Measurements from ENCODE around the gene CCDC175. TPM values are rescaled to one million over a fixed set of nuclear protein-coding genes. Genes with fewer than 3 reads are reported as not detected.

The CCDC175 gene
- total RNA-seq, 6 donors from 2014 or later = 0.14 TPM; not detected in 5

GRCh38 chr14:59600211-59600945 is 23.8 kb upstream of the CCDC175 start:
- WGBS, 2 donors = 90 to 94% methylated on average over 2 of the region's 2 CpGs
- Histone ChIP-seq H3K27me3 (no peaks in the 10 kb centered on the region), H3K27ac (no peak overlapping the region), H3K9me3 (no peaks in the 10 kb centered on the region), H3K4me1 (no peaks in the 10 kb centered on the region), H3K4me3 (no peak overlapping the region), H3K36me3 (no peaks in the 10 kb centered on the region)
- ATAC-seq (ENCODE audit: low FRiP score in 2 of 2) (no peak), DNase-seq (no peak)
- TF ChIP-seq EP300 (IDR thresholded peaks at IDR 0.05) = no peak
- TF ChIP-seq POLR2AphosphoS5 (IDR thresholded peaks at IDR 0.05) = no peak
- TF ChIP-seq CTCF (IDR thresholded peaks at IDR 0.05) = no peak
- TF ChIP-seq POLR2A (IDR thresholded peaks at IDR 0.05) = no peak

- DNase-seq (no peak), ATAC-seq (ENCODE audit: low FRiP score in 2 of 2) (no peak)
- TF ChIP-seq POLR2A (IDR thresholded peaks at IDR 0.05) (no peak), EP300 (IDR thresholded peaks at IDR 0.05) (no peak), POLR2AphosphoS5 (IDR thresholded peaks at IDR 0.05) (no peak), CTCF (IDR thresholded peaks at IDR 0.05) (no peak)
- no peaks in the 10 kb centered on the region for H3K4me1 ChIP-seq
- H3K36me3 ChIP-seq = no peaks in the 10 kb centered on the region
- H3K9me3 ChIP-seq = peaks cover 0 to 4% (median 0%) of the 10 kb centered on the region in 4 donors
- H3K4me3 ChIP-seq = no peak overlapping the region
- no peaks in the 10 kb centered on the region for H3K27me3 ChIP-seq
- H3K27ac ChIP-seq = no peak overlapping the region
- 66 to 96% methylated on average over 4 to 6 of the region's 6 CpGs for WGBS, 2 donors
These were observed 18.5 kb upstream of the CCDC175 start for GRCh38 chr14:59595071-59595470.

GRCh38 chr14:59591641-59592370 is 15.2 kb upstream of the CCDC175 start:
- 87 to 92% methylated on average over 5 of the region's 5 CpGs for WGBS, 2 donors
- H3K4me1 ChIP-seq = no peaks in the 10 kb centered on the region
- no peak overlapping the region for H3K4me3 ChIP-seq
- no peaks in the 10 kb centered on the region for H3K36me3 ChIP-seq
- ATAC-seq (ENCODE audit: low FRiP score in 2 of 2) = no peak
- H3K9me3 ChIP-seq = peaks cover 0 to 4% (median 0%) of the 10 kb centered on the region in 4 donors
- DNase-seq = no peak
- TF ChIP-seq POLR2A (IDR thresholded peaks at IDR 0.05) = no peak
- H3K27me3 ChIP-seq = no peaks in the 10 kb centered on the region
- no peak overlapping the region for H3K27ac ChIP-seq

GRCh38 chr14:59588101-59588500 is 11.5 kb upstream of the CCDC175 start:
- 55 to 56% methylated on average over 3 of the region's 3 CpGs for WGBS, 2 donors
- ATAC-seq (ENCODE audit: low FRiP score in 2 of 2) (no peak), DNase-seq (no peak)
- Histone ChIP-seq H3K4me1 (peaks cover 0 to 6% (median 0%) of the 10 kb centered on the region in 4 donors), H3K9me3 (peaks cover 0 to 4% (median 0%) of the 10 kb centered on the region in 4 donors), H3K27ac (no peak overlapping the region), H3K36me3 (no peaks in the 10 kb centered on the region), H3K27me3 (no peaks in the 10 kb centered on the region), H3K4me3 (no peak overlapping the region)
- TF ChIP-seq EP300 (IDR thresholded peaks at IDR 0.05) (no peak), POLR2A (IDR thresholded peaks at IDR 0.05) (no peak), POLR2AphosphoS5 (IDR thresholded peaks at IDR 0.05) (no peak), CTCF (IDR thresholded peaks at IDR 0.05) (no peak)

GRCh38 chr14:59585891-59586554 is 9.4 kb upstream of the CCDC175 start:
- Histone ChIP-seq H3K4me3 (peak overlapping the region in 1 of 4 donors; percentile 2), H3K9me3 (no peaks in the 10 kb centered on the region), H3K27me3 (no peaks in the 10 kb centered on the region), H3K36me3 (no peaks in the 10 kb centered on the region), H3K4me1 (peaks cover 0 to 6% (median 0%) of the 10 kb centered on the region in 4 donors), H3K27ac (no peak overlapping the region)
- ATAC-seq (ENCODE audit: low FRiP score in 2 of 2) = peak in 1 of 2 donors; percentile 43
- no peak for DNase-seq
- 59 to 65% methylated on average over 10 of the region's 10 CpGs for WGBS, 2 donors
- TF ChIP-seq CTCF (IDR thresholded peaks at IDR 0.05) = no peak
- TF ChIP-seq EP300 (IDR thresholded peaks at IDR 0.05) = no peak
- TF ChIP-seq POLR2A (IDR thresholded peaks at IDR 0.05) = no peak
- no peak for TF ChIP-seq POLR2AphosphoS5 (IDR thresholded peaks at IDR 0.05)

Measured in upper lobe of left lung (tissue), 6 donors.